Psoas muscle (tissue), 8 donors: Measurements from ENCODE around the gene PHF12. TPM values are rescaled to one million over a fixed set of nuclear protein-coding genes. Genes with fewer than 3 reads are reported as not detected.
A peak's percentile ranks its signal among the peaks of the same experiment; 100 is the strongest.

Experiments
- ATAC-seq, 4 donors: fragments of 200-7000 bp; cut with Tn5 transposase; one replicate each; pipeline ENCODE4 v1.9.1; 2020; ENCODE audit warnings: moderate library complexity in 3 of 4, mild to moderate bottlenecking in 2 of 4
- DNase-seq, 2 donors: peaks; one replicate each; pipeline ENCODE4 v3.0.0-alpha.2; 2020
- H3K27ac ChIP-seq: fragments of 200-600 bp; one replicate; pipeline ENCODE4 v1.8.0; 2022
- H3K27me3 ChIP-seq, 3 donors: fragments of 200-600 bp in 1 of 3; one replicate each; pipeline versions ENCODE4 v1.6.1 to v1.8.0; 2013 to 2022; ENCODE audit warnings: low read length in 2 of 3, mild to moderate bottlenecking in 2 of 3, moderate library complexity in 1 of 3; ENCODE audit not compliant: insufficient read depth in 3 of 3
- H3K36me3 ChIP-seq, 2 donors: fragments of 200-600 bp in 1 of 2; one replicate each; pipeline versions ENCODE4 v1.6.1 to v1.8.0; 2013 to 2022; ENCODE audit warnings: low read depth in 1 of 2, mild to moderate bottlenecking in 1 of 2, moderate library complexity in 1 of 2; ENCODE audit not compliant: insufficient read depth in 1 of 2
- H3K4me1 ChIP-seq: fragments of 200-600 bp; one replicate; pipeline ENCODE4 v1.8.0; 2022
- H3K4me3 ChIP-seq: fragments of 200-600 bp; one replicate; pipeline ENCODE4 v1.8.0; 2022; ENCODE audit warnings: mild to moderate bottlenecking
- H3K9me3 ChIP-seq: fragments of 200-600 bp; one replicate; pipeline ENCODE4 v1.8.0; 2022
- WGBS, 3 donors: extraction: QIAGEN DNeasy Blood & Tissue Kit; methylation state at CpG; one replicate each; pipeline versions ENCODE4 v1.1.6 to v1.1.7; 2013; 5-methylcytosine and 5-hydroxymethylcytosine counted together
- intact Hi-C, 2 donors: fragments of 100-400 bp; cut with DNase I; formaldehyde crosslinking; loops; one replicate each; pipeline versions ENCODE4 v1.11.0 to v1.14.2; 2022
- polyA plus RNA-seq, 3 donors: library from polyadenylated mRNA; stranded (reverse); fragments of 200-250 nt; gene quantifications; one replicate each; pipeline ENCODE4 v1.2.3, GENCODE V29; 2013
- total RNA-seq, 4 donors: library from RNA; stranded (reverse); fragmentation: NEBNext Ultra II Directional in 2 of 4; extraction: Animal tissue kit (Norgen Biotek cat#: 25700) in 2 of 4; gene quantifications; one replicate each; pipeline versions ENCODE4 v1.2.1 to v1.2.4, GENCODE V29; 2021 to 2023
- TF ChIP-seq, protein P1 (sequence below): fragments of 200-600 bp; IDR thresholded peaks from one replicate; pipeline ENCODE4 v1.8.0; 2022; ENCODE audit warnings: antibody characterized with exemption
- donor health status: healthy with polysubstance abuse.
- donor health status: DM: no; HTN: no; CAD: no; lungs with moderate emphysema.
- donor health status: Bipolar disorder and iron deficiency.
- donor health status: healthy.
- donor health status: DM: yes; HTN: yes; CAD: no.
- donor health status: DM: no; HTN: no; CAD: no.
- donor health status: DM: no; HTN: no; CAD: no.
- donor health status: DM: yes; HTN: yes; CAD: no.

The PHF12 gene
- total and polyA plus RNA-seq, 7 donors: 7.3 to 28.6 (median 22.3) TPM

- H3K27ac ChIP-seq: peak overlapping the region; percentile 80
- no peak overlapping the region for H3K4me3 ChIP-seq
- H3K4me1 ChIP-seq: peaks cover 98% of the 10 kb centered on the region
- no peaks in the 10 kb centered on the region for H3K27me3 ChIP-seq
- 90 to 92% (median 92%) methylated on average over 2 of the region's 2 CpGs for WGBS, 3 donors
- no peaks in the 10 kb centered on the region for H3K9me3 ChIP-seq
- ATAC-seq (no peak), DNase-seq (no peak)
- H3K36me3 ChIP-seq: peaks cover 0 to 4% of the 10 kb centered on the region in 2 donors
- intact Hi-C loops: no loop called here
- TF ChIP-seq, protein P1, sequence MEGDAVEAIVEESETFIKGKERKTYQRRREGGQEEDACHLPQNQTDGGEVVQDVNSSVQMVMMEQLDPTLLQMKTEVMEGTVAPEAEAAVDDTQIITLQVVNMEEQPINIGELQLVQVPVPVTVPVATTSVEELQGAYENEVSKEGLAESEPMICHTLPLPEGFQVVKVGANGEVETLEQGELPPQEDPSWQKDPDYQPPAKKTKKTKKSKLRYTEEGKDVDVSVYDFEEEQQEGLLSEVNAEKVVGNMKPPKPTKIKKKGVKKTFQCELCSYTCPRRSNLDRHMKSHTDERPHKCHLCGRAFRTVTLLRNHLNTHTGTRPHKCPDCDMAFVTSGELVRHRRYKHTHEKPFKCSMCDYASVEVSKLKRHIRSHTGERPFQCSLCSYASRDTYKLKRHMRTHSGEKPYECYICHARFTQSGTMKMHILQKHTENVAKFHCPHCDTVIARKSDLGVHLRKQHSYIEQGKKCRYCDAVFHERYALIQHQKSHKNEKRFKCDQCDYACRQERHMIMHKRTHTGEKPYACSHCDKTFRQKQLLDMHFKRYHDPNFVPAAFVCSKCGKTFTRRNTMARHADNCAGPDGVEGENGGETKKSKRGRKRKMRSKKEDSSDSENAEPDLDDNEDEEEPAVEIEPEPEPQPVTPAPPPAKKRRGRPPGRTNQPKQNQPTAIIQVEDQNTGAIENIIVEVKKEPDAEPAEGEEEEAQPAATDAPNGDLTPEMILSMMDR: no peak
These were observed 8.4 kb downstream of the PHF12 start for GRCh38 chr17:28942925-28943324.

- peaks cover 98% of the 10 kb centered on the region for H3K4me1 ChIP-seq
- 78 to 91% (median 83%) methylated on average over 1 of the region's 1 CpG for WGBS, 3 donors
- DNase-seq: no peak
These were observed 10.1 kb downstream of the PHF12 start for GRCh38 chr17:28941251-28941650.

DNA sequence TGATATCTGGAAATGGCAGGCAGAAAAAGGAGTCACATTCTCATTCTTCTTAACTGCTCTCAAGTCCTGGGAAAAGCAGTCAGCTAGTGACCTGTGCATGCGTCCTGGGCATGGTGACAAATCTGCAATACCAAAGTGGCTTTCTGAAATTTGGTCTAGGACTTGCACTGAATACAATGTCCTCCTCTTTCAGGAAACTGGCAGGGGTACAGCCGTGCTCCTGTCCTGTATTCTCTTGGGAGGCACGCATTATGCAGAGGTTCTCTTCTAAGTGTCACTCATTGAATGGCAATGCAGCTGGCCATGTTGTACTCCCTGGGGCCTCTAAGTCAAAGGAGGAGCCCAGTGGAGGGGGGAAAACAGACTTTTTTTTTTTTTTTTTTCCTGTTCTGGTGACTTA lies 10.6 kb downstream of the PHF12 start:
- Histone ChIP-seq H3K27ac (peak overlapping the region; percentile 80), H3K36me3 (peaks cover 0 to 4% of the 10 kb centered on the region in 2 donors), H3K4me3 (no peak overlapping the region), H3K4me1 (peaks cover 98% of the 10 kb centered on the region), H3K9me3 (no peaks in the 10 kb centered on the region), H3K27me3 (no peaks in the 10 kb centered on the region)
- intact Hi-C loops: no loop called here
- TF ChIP-seq, protein P1: no peak
- 6 to 10% (median 6%) methylated on average over 3 of the region's 3 CpGs for WGBS, 3 donors
- ATAC-seq (peak; percentile 60 to 84 (median 78)), DNase-seq (peak; percentile 39 to 80)

More at GRCh38 chr17:28941251-28941650, 10.1 kb downstream of the PHF12 start:
- TF ChIP-seq, protein P1: no peak
- Histone ChIP-seq H3K4me3 (no peak overlapping the region), H3K9me3 (no peaks in the 10 kb centered on the region), H3K27me3 (no peaks in the 10 kb centered on the region), H3K27ac (peak overlapping the region; percentile 80), H3K36me3 (peaks cover 0 to 4% of the 10 kb centered on the region in 2 donors)
- intact Hi-C loops: no loop called here
- no peak for ATAC-seq

GRCh38 chr17:28940142-28940541 lies 11.2 kb downstream of the PHF12 start:
- Histone ChIP-seq H3K27me3 (no peaks in the 10 kb centered on the region), H3K27ac (peak overlapping the region; percentile 80), H3K9me3 (no peaks in the 10 kb centered on the region), H3K4me1 (peaks cover 98% of the 10 kb centered on the region), H3K36me3 (peaks cover 0 to 4% of the 10 kb centered on the region in 2 donors), H3K4me3 (no peak overlapping the region)
- no peak for DNase-seq
- no peak for ATAC-seq
- intact Hi-C loops: no loop called here
- WGBS, 3 donors: 40 to 55% (median 40%) methylated on average over 3 of the region's 3 CpGs
- TF ChIP-seq, protein P1: no peak

- peaks cover 0 to 4% of the 10 kb centered on the region in 2 donors for H3K36me3 ChIP-seq
- peak; percentile 81 to 86 (median 82) for ATAC-seq
- H3K9me3 ChIP-seq: no peaks in the 10 kb centered on the region
- TF ChIP-seq, protein P1: no peak
- H3K4me3 ChIP-seq: no peak overlapping the region
- peak in 1 of 2 donors; percentile 29 for DNase-seq
- no peaks in the 10 kb centered on the region for H3K27me3 ChIP-seq
- H3K4me1 ChIP-seq: peaks cover 89% of the 10 kb centered on the region
- intact Hi-C loops: no loop called here
- H3K27ac ChIP-seq: peak overlapping the region; percentile 80
These were observed 12.8 kb downstream of the PHF12 start for GRCh38 chr17:28938552-28938951.
